Mucosa of rectum (tissue), 2 donors: ENCODE data around the gene PMS1.
"Not testable (repeated sequence)": the region's sequence is repeated elsewhere in the genome, so short reads cannot be mapped to it uniquely, and the experiment has no call there.

Experiments
- H3K27ac ChIP-seq, 2 donors: one replicate each; pipeline ENCODE4 v1.7.0; 2013; ENCODE audit warnings: inconsistent platforms in 2 of 2, low read depth in 2 of 2, low read length in 2 of 2
- H3K27me3 ChIP-seq, 2 donors: one replicate each; pipeline ENCODE4 v1.7.0; 2013; ENCODE audit warnings: low read length in 2 of 2; ENCODE audit not compliant: control insufficient read depth in 2 of 2, insufficient read depth in 2 of 2
- H3K36me3 ChIP-seq, 2 donors: one replicate each; pipeline ENCODE4 v1.7.0; 2013; ENCODE audit warnings: low read length in 2 of 2; ENCODE audit not compliant: control insufficient read depth in 2 of 2, insufficient read depth in 2 of 2
- H3K4me1 ChIP-seq, 2 donors: one replicate each; pipeline ENCODE4 v1.7.0; 2013; ENCODE audit warnings: low read length in 2 of 2, mild to moderate bottlenecking in 1 of 2; ENCODE audit not compliant: control insufficient read depth in 2 of 2, insufficient read depth in 2 of 2
- H3K4me3 ChIP-seq, 2 donors: one replicate each; pipeline ENCODE4 v1.7.0; 2013; ENCODE audit warnings: low read length in 2 of 2
- H3K9ac ChIP-seq, 2 donors: one replicate each; pipeline ENCODE4 v1.7.0; 2013; ENCODE audit warnings: low read length in 2 of 2, low read depth in 1 of 2, mild to moderate bottlenecking in 1 of 2
- H3K9me3 ChIP-seq, 2 donors: one replicate each; pipeline ENCODE4 v1.7.0; 2013; ENCODE audit warnings: low read length in 2 of 2; ENCODE audit not compliant: control insufficient read depth in 2 of 2
- donor health status: healthy.
- donor health status: Normal muscosa, but diverticular disease.

Gene PMS1

GRCh38 chr2:189879716-189880081 is 95.4 kb downstream of the PMS1 start:
- Histone ChIP-seq H3K9ac (no peak overlapping the region), H3K27ac (no peak overlapping the region), H3K4me3 (no peak overlapping the region), H3K36me3 (peaks cover 0 to 6% of the 10 kb centered on the region in 2 donors), H3K9me3 (no peaks in the 10 kb centered on the region), H3K4me1 (no peaks in the 10 kb centered on the region), H3K27me3 (no peaks in the 10 kb centered on the region)

- no peaks in the 10 kb centered on the region for H3K4me1 ChIP-seq
- no peaks in the 10 kb centered on the region for H3K27me3 ChIP-seq
- no peak overlapping the region for H3K9ac ChIP-seq
- peaks cover 0 to 6% of the 10 kb centered on the region in 2 donors for H3K36me3 ChIP-seq
- no peak overlapping the region for H3K27ac ChIP-seq
- no peaks in the 10 kb centered on the region for H3K9me3 ChIP-seq
- H3K4me3 ChIP-seq = no peak overlapping the region
These were observed 96.2 kb downstream of the PMS1 start for GRCh38 chr2:189880429-189880828.

GRCh38 chr2:189880832-189881492 is 96.7 kb downstream of the PMS1 start:
- Histone ChIP-seq H3K27ac (no peak overlapping the region), H3K9ac (no peak overlapping the region), H3K4me1 (no peaks in the 10 kb centered on the region), H3K4me3 (no peak overlapping the region), H3K27me3 (no peaks in the 10 kb centered on the region), H3K9me3 (no peaks in the 10 kb centered on the region), H3K36me3 (peaks cover 0 to 6% of the 10 kb centered on the region in 2 donors)

- no peaks in the 10 kb centered on the region for H3K27me3 ChIP-seq
- no peaks in the 10 kb centered on the region for H3K36me3 ChIP-seq
- no peaks in the 10 kb centered on the region for H3K9me3 ChIP-seq
- H3K4me1 ChIP-seq = no peaks in the 10 kb centered on the region
- H3K27ac ChIP-seq = no peak overlapping the region
- H3K9ac ChIP-seq = no peak overlapping the region
- no peak overlapping the region for H3K4me3 ChIP-seq
These were observed 101.1 kb downstream of the PMS1 start for GRCh38 chr2:189885368-189885767.

- H3K4me3 ChIP-seq, H3K27ac ChIP-seq, H3K9ac ChIP-seq, H3K36me3 ChIP-seq, H3K4me1 ChIP-seq, H3K9me3 ChIP-seq, H3K27me3 ChIP-seq: not testable (repeated sequence)
These were observed 108.5 kb downstream of the PMS1 start for GRCh38 chr2:189892546-189893294.

- Histone ChIP-seq H3K9me3 (no peaks in the 10 kb centered on the region), H3K4me3 (no peak overlapping the region), H3K27me3 (no peaks in the 10 kb centered on the region), H3K27ac (no peak overlapping the region), H3K36me3 (no peaks in the 10 kb centered on the region), H3K9ac (no peak overlapping the region), H3K4me1 (no peaks in the 10 kb centered on the region)
These were observed 112.6 kb downstream of the PMS1 start for GRCh38 chr2:189896809-189897208.

GRCh38 chr2:189899101-189899500 is 114.9 kb downstream of the PMS1 start:
- H3K4me3 ChIP-seq = no peak overlapping the region
- no peaks in the 10 kb centered on the region for H3K36me3 ChIP-seq
- no peak overlapping the region for H3K9ac ChIP-seq
- no peaks in the 10 kb centered on the region for H3K9me3 ChIP-seq
- H3K27me3 ChIP-seq = no peaks in the 10 kb centered on the region
- no peaks in the 10 kb centered on the region for H3K4me1 ChIP-seq
- no peak overlapping the region for H3K27ac ChIP-seq

GRCh38 chr2:189900726-189901125 is 116.5 kb downstream of the PMS1 start:
- Histone ChIP-seq H3K27me3 (no peaks in the 10 kb centered on the region), H3K36me3 (no peaks in the 10 kb centered on the region), H3K9me3 (no peaks in the 10 kb centered on the region), H3K9ac (no peak overlapping the region), H3K27ac (no peak overlapping the region), H3K4me3 (no peak overlapping the region), H3K4me1 (no peaks in the 10 kb centered on the region)

- H3K27ac ChIP-seq = no peak overlapping the region
- H3K4me1 ChIP-seq = no peaks in the 10 kb centered on the region
- H3K36me3 ChIP-seq = no peaks in the 10 kb centered on the region
- no peaks in the 10 kb centered on the region for H3K27me3 ChIP-seq
- H3K9me3 ChIP-seq = no peaks in the 10 kb centered on the region
- H3K9ac ChIP-seq = no peak overlapping the region
- H3K4me3 ChIP-seq = no peak overlapping the region
These were observed 117.4 kb downstream of the PMS1 start for GRCh38 chr2:189901664-189902063.

GRCh38 chr2:189913821-189914220 is 129.6 kb downstream of the PMS1 start:
- H3K36me3 ChIP-seq = no peaks in the 10 kb centered on the region
- no peaks in the 10 kb centered on the region for H3K9me3 ChIP-seq
- no peaks in the 10 kb centered on the region for H3K27me3 ChIP-seq
- no peak overlapping the region for H3K9ac ChIP-seq
- H3K4me3 ChIP-seq = no peak overlapping the region
- no peaks in the 10 kb centered on the region for H3K4me1 ChIP-seq
- no peak overlapping the region for H3K27ac ChIP-seq
